Fibroblast of villous mesenchyme (primary cell): ENCODE measurements around the gene POC5. TPM values are rescaled to one million over a fixed set of nuclear protein-coding genes. Genes with fewer than 3 reads are reported as not detected.

Source experiments
- DNase-seq: peaks from one replicate; pipeline ENCODE4 v3.0.0-alpha.2; 2010; ENCODE audit warnings: low read depth
- H3K4me3 ChIP-seq: 2 replicates; pipeline ENCODE4 v1.5.1; 2011; ENCODE audit warnings: low read depth, mild to moderate bottlenecking, low read length
- CTCF ChIP-seq: IDR thresholded peaks from 2 replicates; pipeline ENCODE4 v1.5.1; 2012; ENCODE audit warnings: low read depth, mild to moderate bottlenecking, low read length; ENCODE audit not compliant: insufficient read depth
- total RNA-seq: library from RNA; depleted of rRNA; stranded (reverse); fragments of >200 nt; gene quantifications from 2 replicates; pipeline ENCODE4 v1.2.3, GENCODE V29; 2012

POC5 gene
- total RNA-seq, 1 donor, result 15.5 TPM

- no peak for TF ChIP-seq CTCF
- H3K4me3 ChIP-seq, result no peak overlapping the region
- DNase-seq, result no peak
These were observed 53.5 kb downstream of the POC5 start for GRCh38 chr5:75663579-75664284.

- no peak for TF ChIP-seq CTCF
- no peak overlapping the region for H3K4me3 ChIP-seq
- no peak for DNase-seq
These were observed 55.2 kb downstream of the POC5 start for GRCh38 chr5:75662061-75662460.

GRCh38 chr5:75660678-75661465 is 56.4 kb downstream of the POC5 start:
- no peak for TF ChIP-seq CTCF
- DNase-seq, result no peak
- H3K4me3 ChIP-seq, result no peak overlapping the region

- no peak overlapping the region for H3K4me3 ChIP-seq
- DNase-seq, result no peak
- no peak for TF ChIP-seq CTCF
These were observed 57.3 kb downstream of the POC5 start for GRCh38 chr5:75659791-75660450.

- TF ChIP-seq CTCF, result no peak
- no peak for DNase-seq
- peak overlapping the region; percentile 60 for H3K4me3 ChIP-seq
These were observed 60.8 kb downstream of the POC5 start for GRCh38 chr5:75656311-75657003.

- TF ChIP-seq CTCF, result no peak
- no peak for DNase-seq
- no peak overlapping the region for H3K4me3 ChIP-seq
These were observed 62.4 kb downstream of the POC5 start for GRCh38 chr5:75654693-75655295.
